Uterus (tissue), 2 donors: ENCODE measurements around the gene SAC3D1.

Experiments
- POLR2A ChIP-seq, 2 donors: fragments of 450-650 bp; IDR thresholded peaks; one replicate each; pipeline ENCODE4 v1.6.1; 2016; ENCODE audit warnings: antibody characterized with exemption in 2 of 2, mild to moderate bottlenecking in 1 of 2, moderate library complexity in 1 of 2
- TF ChIP-seq, protein P1 (sequence below), 4 experiments: fragments of 200-600 bp in 2 of 4; fragments of 450-650 bp in 2 of 4; sonication (generic) in 2 of 4; IDR thresholded peaks; one replicate each; pipeline ENCODE4 v1.5.1; 2016 to 2019; ENCODE audit warnings: antibody characterized with exemption in 4 of 4, mild to moderate bottlenecking in 2 of 4, moderate library complexity in 1 of 4

DNA sequence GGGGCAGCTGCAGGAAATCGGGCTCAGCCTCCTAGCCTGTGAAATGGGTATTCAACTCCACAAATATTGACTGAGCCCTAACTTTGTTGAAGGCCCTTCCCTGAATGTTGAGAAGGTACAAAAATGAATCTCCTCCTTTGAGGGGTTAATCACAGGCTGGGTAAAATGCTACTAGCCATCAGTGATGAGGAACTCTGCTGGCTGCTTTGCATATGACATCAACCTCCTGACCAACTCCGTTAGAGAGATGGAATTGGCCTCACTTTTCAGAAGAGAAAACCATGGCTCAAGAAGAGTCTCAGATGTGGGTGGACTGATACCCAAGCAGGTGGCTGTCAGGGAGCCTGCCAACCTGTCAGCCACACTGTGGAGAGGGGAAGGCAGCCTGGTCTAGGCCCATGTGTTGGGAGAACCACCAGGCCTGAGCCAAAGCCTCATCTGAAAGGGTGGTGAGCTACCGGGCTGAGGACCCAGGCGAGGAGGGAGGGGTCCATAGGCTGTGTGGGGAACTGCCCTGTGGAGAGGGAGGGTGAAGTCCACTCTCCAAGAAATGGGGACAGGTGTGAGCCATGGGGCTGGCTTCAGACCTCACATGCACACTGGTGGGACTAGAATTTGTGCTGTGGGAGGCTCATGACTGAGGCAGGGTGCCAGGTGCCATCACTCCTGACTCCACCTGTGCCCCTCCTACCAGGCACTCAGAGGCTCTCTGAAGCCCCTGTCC lies 31.1 kb downstream of the SAC3D1 start:
- TF ChIP-seq, protein P1, sequence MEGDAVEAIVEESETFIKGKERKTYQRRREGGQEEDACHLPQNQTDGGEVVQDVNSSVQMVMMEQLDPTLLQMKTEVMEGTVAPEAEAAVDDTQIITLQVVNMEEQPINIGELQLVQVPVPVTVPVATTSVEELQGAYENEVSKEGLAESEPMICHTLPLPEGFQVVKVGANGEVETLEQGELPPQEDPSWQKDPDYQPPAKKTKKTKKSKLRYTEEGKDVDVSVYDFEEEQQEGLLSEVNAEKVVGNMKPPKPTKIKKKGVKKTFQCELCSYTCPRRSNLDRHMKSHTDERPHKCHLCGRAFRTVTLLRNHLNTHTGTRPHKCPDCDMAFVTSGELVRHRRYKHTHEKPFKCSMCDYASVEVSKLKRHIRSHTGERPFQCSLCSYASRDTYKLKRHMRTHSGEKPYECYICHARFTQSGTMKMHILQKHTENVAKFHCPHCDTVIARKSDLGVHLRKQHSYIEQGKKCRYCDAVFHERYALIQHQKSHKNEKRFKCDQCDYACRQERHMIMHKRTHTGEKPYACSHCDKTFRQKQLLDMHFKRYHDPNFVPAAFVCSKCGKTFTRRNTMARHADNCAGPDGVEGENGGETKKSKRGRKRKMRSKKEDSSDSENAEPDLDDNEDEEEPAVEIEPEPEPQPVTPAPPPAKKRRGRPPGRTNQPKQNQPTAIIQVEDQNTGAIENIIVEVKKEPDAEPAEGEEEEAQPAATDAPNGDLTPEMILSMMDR (IDR thresholded peaks at IDR 0.05), result no peak
- TF ChIP-seq POLR2A (IDR thresholded peaks at IDR 0.05), result no peak
